ENCODE measurements around the gene CHCHD5. TPM values are rescaled to one million over a fixed set of nuclear protein-coding genes. Genes with fewer than 3 reads are reported as not detected.

CHCHD5 gene
- polyA plus RNA-seq, 1 experiment, result 8.9 TPM

- H3K4me3 ChIP-seq (ENCODE audit: low read depth, low read length), result no peak overlapping the region
- no peaks in the 10 kb centered on the region for H3K27me3 ChIP-seq (ENCODE audit: control insufficient read depth, insufficient read depth, low read length)
- ChIA-PET CTCF (interaction anchor here (0.7 to 10.7 kb wide), 3 partner anchors 13 to 104 kb away, joined by 3 to 151 read pairs (median 43); no protein-coding TSS in a partner anchor), POLR2A (interaction anchor here (0.6 to 1.5 kb wide), 3 partner anchors 23 to 86 kb away, joined by 4 to 8 read pairs (median 4); partner anchors contain the start of genes CHCHD5 and SLC20A1)
- peak; percentile 80 for DNase-seq (ENCODE audit: low read depth, low spot score)
- peak overlapping the region; percentile 83 for H3K27ac ChIP-seq (ENCODE audit: low read depth, low read length)
- H3K9me3 ChIP-seq (ENCODE audit: control insufficient read depth, insufficient read depth, low read length), result no peaks in the 10 kb centered on the region
- no peak for TF ChIP-seq CTCF (IDR thresholded peaks at IDR 0.05; ENCODE audit: low read depth, low read length)
These were observed 38.1 kb downstream of the CHCHD5 start for GRCh38 chr2:112622528-112622849.

GRCh38 chr2:112623913-112624777 is 39.7 kb downstream of the CHCHD5 start:
- Histone ChIP-seq H3K9me3 (ENCODE audit: control insufficient read depth, insufficient read depth, low read length) (no peaks in the 10 kb centered on the region), H3K4me3 (ENCODE audit: low read depth, low read length) (no peak overlapping the region), H3K27me3 (ENCODE audit: control insufficient read depth, insufficient read depth, low read length) (no peaks in the 10 kb centered on the region), H3K27ac (ENCODE audit: low read depth, low read length) (no peak overlapping the region)
- no peak for TF ChIP-seq CTCF (IDR thresholded peaks at IDR 0.05; ENCODE audit: low read depth, low read length)
- ChIA-PET POLR2A (interaction anchor here (0.6 to 1.3 kb wide), 2 partner anchors 22 to 89 kb away, joined by 4 read pairs; no protein-coding TSS in a partner anchor), CTCF (interaction anchor here (0.6 to 10.7 kb wide), 5 partner anchors 24 to 350 kb away, joined by 4 to 151 read pairs (median 9); no protein-coding TSS in a partner anchor)
- DNase-seq (ENCODE audit: low read depth, low spot score), result no peak

- H3K27me3 ChIP-seq (ENCODE audit: control insufficient read depth, insufficient read depth, low read length), result no peaks in the 10 kb centered on the region
- POLR2A ChIA-PET, result interaction anchor here (1.3 to 1.4 kb wide), 2 partner anchors 88 to 99 kb away, joined by 3 to 4 read pairs; no protein-coding TSS in a partner anchor
- no peak overlapping the region for H3K4me3 ChIP-seq (ENCODE audit: low read depth, low read length)
- CTCF ChIA-PET, result interaction anchor here (0.5 to 10.7 kb wide), 17 partner anchors 9 to 316 kb away, joined by 3 to 151 read pairs (median 6); partner anchors contain the start of gene SLC20A1
- H3K27ac ChIP-seq (ENCODE audit: low read depth, low read length), result peak overlapping the region; percentile 95
- DNase-seq (ENCODE audit: low read depth, low spot score), result no peak
- TF ChIP-seq CTCF (IDR thresholded peaks at IDR 0.05; ENCODE audit: low read depth, low read length), result no peak
- H3K9me3 ChIP-seq (ENCODE audit: control insufficient read depth, insufficient read depth, low read length), result no peaks in the 10 kb centered on the region
These were observed 41.2 kb downstream of the CHCHD5 start for GRCh38 chr2:112625474-112626114.

GRCh38 chr2:112626604-112627059 is 42.2 kb downstream of the CHCHD5 start:
- Histone ChIP-seq H3K9me3 (ENCODE audit: control insufficient read depth, insufficient read depth, low read length) (no peaks in the 10 kb centered on the region), H3K27ac (ENCODE audit: low read depth, low read length) (peak overlapping the region; percentile 95), H3K27me3 (ENCODE audit: control insufficient read depth, insufficient read depth, low read length) (no peaks in the 10 kb centered on the region), H3K4me3 (ENCODE audit: low read depth, low read length) (peak overlapping the region; percentile 35)
- ChIA-PET POLR2A (interaction anchor here (0.5 to 3.3 kb wide), 8 partner anchors 14 to 127 kb away, joined by 3 to 31 read pairs (median 4); partner anchors contain the start of gene SLC20A1), CTCF (interaction anchor here (0.6 to 10.7 kb wide), 26 partner anchors 10 to 332 kb away, joined by 3 to 151 read pairs (median 5); partner anchors contain the start of gene SLC20A1)
- DNase-seq (ENCODE audit: low read depth, low spot score), result no peak
- TF ChIP-seq CTCF (IDR thresholded peaks at IDR 0.05; ENCODE audit: low read depth, low read length), result peak; percentile 93
